ENCODE data around the gene ATG4B. TPM values are rescaled to one million over a fixed set of nuclear protein-coding genes. Genes with fewer than 3 reads are reported as not detected.

ATG4B gene
- total RNA-seq, 4 donors from 2014 or later: 50.5 to 173 (median 88.0) TPM

GRCh38 chr2:241686650-241687425 is 49.3 kb downstream of the ATG4B start, which contains the start of gene DTYMK:
Gene DTYMK, minus strand, starts transcription at chr2:241686815. Its CDS starts 32 bp downstream, at chr2:241686783.
- peaks cover 31% of the 10 kb centered on the region for H3K4me1 ChIP-seq
- DNase-seq (ENCODE audit: low spot score in 2 of 2): peak; percentile 96
- 0% methylated on average over 27 of the region's 102 CpGs for WGBS

GRCh38 chr2:241689306-241689705 is 51.8 kb downstream of the ATG4B start:
- H3K4me3 ChIP-seq: no peak overlapping the region
- WGBS: 90% methylated on average over 10 of the region's 10 CpGs
- TF ChIP-seq CTCF (IDR thresholded peaks at IDR 0.05) (no peak), EP300 (IDR thresholded peaks at IDR 0.05) (no peak), POLR2AphosphoS5 (IDR thresholded peaks at IDR 0.05) (no peak), POLR2A (IDR thresholded peaks at IDR 0.05) (no peak)
- no peaks in the 10 kb centered on the region for H3K9me3 ChIP-seq
- no peak overlapping the region for H3K27ac ChIP-seq
- H3K4me1 ChIP-seq: peaks cover 31% of the 10 kb centered on the region
- no peaks in the 10 kb centered on the region for H3K27me3 ChIP-seq
- peaks cover 35% of the 10 kb centered on the region for H3K36me3 ChIP-seq
- DNase-seq (ENCODE audit: low spot score in 2 of 2): no peak

More at GRCh38 chr2:241686650-241687425, 49.3 kb downstream of the ATG4B start, which contains the start of gene DTYMK:
- peak within 1 kb of the TSS; percentile 95 for H3K27ac ChIP-seq
- peaks cover 31% of the 10 kb centered on the region for H3K36me3 ChIP-seq
- TF ChIP-seq CTCF (IDR thresholded peaks at IDR 0.05) (no peak), POLR2AphosphoS5 (IDR thresholded peaks at IDR 0.05) (peak; percentile 32 to 95 (median 34)), EP300 (IDR thresholded peaks at IDR 0.05) (no peak), POLR2A (IDR thresholded peaks at IDR 0.05) (peak; percentile 17 to 73)
- peak within 1 kb of the TSS; percentile 75 for H3K4me3 ChIP-seq
- H3K9me3 ChIP-seq: no peaks in the 10 kb centered on the region
- no peaks in the 10 kb centered on the region for H3K27me3 ChIP-seq

- WGBS: 76% methylated on average over 6 of the region's 6 CpGs
- DNase-seq (ENCODE audit: low spot score in 2 of 2): no peak
- H3K4me1 ChIP-seq: peaks cover 31% of the 10 kb centered on the region
- H3K36me3 ChIP-seq: peaks cover 43% of the 10 kb centered on the region
- TF ChIP-seq CTCF (IDR thresholded peaks at IDR 0.05) (no peak), EP300 (IDR thresholded peaks at IDR 0.05) (no peak), POLR2A (IDR thresholded peaks at IDR 0.05) (no peak), POLR2AphosphoS5 (IDR thresholded peaks at IDR 0.05) (no peak)
- no peaks in the 10 kb centered on the region for H3K9me3 ChIP-seq
- H3K27ac ChIP-seq: no peak overlapping the region
- H3K4me3 ChIP-seq: no peak overlapping the region
- H3K27me3 ChIP-seq: no peaks in the 10 kb centered on the region
Observed at GRCh38 chr2:241690202-241690717, 52.8 kb downstream of the ATG4B start.

DNA sequence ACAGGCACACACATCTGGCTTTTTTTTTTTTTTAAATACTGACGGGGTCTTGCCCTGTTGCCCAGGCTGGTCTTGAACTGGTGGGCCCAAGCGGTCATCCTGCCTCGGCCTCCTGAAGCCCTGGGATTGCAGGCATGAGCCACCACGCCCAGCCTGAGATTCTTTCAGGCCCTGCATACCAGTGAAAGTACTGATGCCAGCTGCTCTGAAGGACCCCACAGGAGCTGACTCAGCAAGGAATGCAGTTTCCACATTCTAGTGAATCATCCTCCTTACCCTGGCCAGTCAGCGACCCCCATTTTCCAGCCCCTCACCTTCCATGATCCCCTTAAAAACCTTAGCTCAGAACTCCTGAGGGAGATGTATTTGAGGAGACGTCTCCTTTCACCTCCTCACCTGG is 55.0 kb downstream of the ATG4B start:
- DNase-seq (ENCODE audit: low spot score in 2 of 2): no peak

More for the DNA sequence above, 55.0 kb downstream of the ATG4B start:
- WGBS: 89% methylated on average over 6 of the region's 6 CpGs
- TF ChIP-seq EP300 (IDR thresholded peaks at IDR 0.05) (no peak), CTCF (IDR thresholded peaks at IDR 0.05) (no peak), POLR2AphosphoS5 (IDR thresholded peaks at IDR 0.05) (no peak), POLR2A (IDR thresholded peaks at IDR 0.05) (no peak)
- peaks cover 19% of the 10 kb centered on the region for H3K4me1 ChIP-seq
- peaks cover 50% of the 10 kb centered on the region for H3K36me3 ChIP-seq
- H3K4me3 ChIP-seq: no peak overlapping the region
- no peaks in the 10 kb centered on the region for H3K9me3 ChIP-seq
- no peak overlapping the region for H3K27ac ChIP-seq
- H3K27me3 ChIP-seq: no peaks in the 10 kb centered on the region

Measured in suprapubic skin (tissue), 4 donors.